ENCODE results near the gene AP4B1. TPM values are rescaled to one million over a fixed set of nuclear protein-coding genes. Genes with fewer than 3 reads are reported as not detected.

Gene AP4B1
- total and polyA plus RNA-seq, 2 of the 13 experiments (the other 11 are each of a cell fraction or from before 2014, with no cell fraction given) = 8.5 to 12.0 TPM

GRCh38 chr1:113905435-113905861 lies 849 bp upstream of the AP4B1 start (continued):
- TF ChIP-seq ZNF180 (CRISPR knock-in tag; IDR thresholded peaks at IDR 0.05; ENCODE audit: borderline replicate concordance, low read depth) (0 out of 2 replicates have a peak, but pooled peaks have one; percentile 20), SP1 (IDR thresholded peaks at IDR 0.05) (no peak), SP1 (CRISPR knock-in tag; IDR thresholded peaks at IDR 0.05) (no peak), ZNF205 (CRISPR knock-in tag; IDR thresholded peaks at IDR 0.05) (no peak), GATAD2A (CRISPR knock-in tag; IDR thresholded peaks at IDR 0.05) (no peak), ZNF225 (CRISPR knock-in tag; IDR thresholded peaks at IDR 0.05) (0 out of 2 replicates have a peak, but pooled peaks have one; percentile 43), KLF9 (CRISPR knock-in tag; IDR thresholded peaks at IDR 0.05; ENCODE audit: low read depth) (no peak), PHF5A (CRISPR knock-in tag; IDR thresholded peaks at IDR 0.05; ENCODE audit: low read depth, unreplicated experiment) (no peak), ZNF550 (CRISPR knock-in tag; IDR thresholded peaks at IDR 0.05; ENCODE audit: borderline replicate concordance) (no peak), HDAC2 (CRISPR knock-in tag; IDR thresholded peaks at IDR 0.05) (no peak), ZFP91 (CRISPR knock-in tag; IDR thresholded peaks at IDR 0.05; ENCODE audit: borderline replicate concordance) (peak; percentile 76; the same call in 1 of the 2 replicates), GTF3A (CRISPR knock-in tag; conservative IDR thresholded peaks at IDR 0.05) (0 out of 2 replicates have a peak, but pooled peaks have one; percentile 28), PCBP2 (optimal IDR thresholded peaks at IDR 0.05; ENCODE audit: low read depth, low read length, poor library complexity, severe bottlenecking) (no peak), ZNF331 (CRISPR knock-in tag; IDR thresholded peaks at IDR 0.05) (no peak), ZBTB21 (CRISPR knock-in tag; IDR thresholded peaks at IDR 0.05) (no peak), SP140L (CRISPR knock-in tag; IDR thresholded peaks at IDR 0.05; ENCODE audit: borderline replicate concordance) (no peak), BORCS8-MEF2B (CRISPR knock-in tag; IDR thresholded peaks at IDR 0.05) (0 out of 2 replicates have a peak, but pooled peaks have one; percentile 8), RAD21 (CRISPR knock-in tag; IDR thresholded peaks at IDR 0.05) (no peak), ZNF609 (CRISPR knock-in tag; IDR thresholded peaks at IDR 0.05; ENCODE audit: borderline replicate concordance) (no peak), ZNF143 (CRISPR knock-in tag; IDR thresholded peaks at IDR 0.05) (peak; percentile 13; the same call in 1 of the 2 replicates), ZNF687 (CRISPR knock-in tag; IDR thresholded peaks at IDR 0.05) (0 out of 2 replicates have a peak, but pooled peaks have one; percentile 29)

Data from HepG2 (cell line).